Esophagus muscularis mucosa (tissue), 4 donors: ENCODE results near the gene CCBE1. TPM values are rescaled to one million over a fixed set of nuclear protein-coding genes. Genes with fewer than 3 reads are reported as not detected.

Experiments used
- DNase-seq: peaks from one replicate; pipeline ENCODE4 v3.0.0-alpha.2; 2017; ENCODE audit errors: extremely low spot score
- H3K27ac ChIP-seq, 4 donors: fragments of 200-600 bp; sonication (generic); replicated peaks in 1 of 4; 1 replicate in 3 of 4; 2 replicates in 1 of 4; pipeline ENCODE4 v1.5.1; 2016 to 2019; ENCODE audit warnings: mild to moderate bottlenecking in 1 of 4
- H3K27me3 ChIP-seq, 4 donors: fragments of 200-600 bp; sonication (generic); one replicate each; pipeline versions ENCODE4 v1.5.1 to v1.6.0; 2016 to 2019
- H3K36me3 ChIP-seq, 4 donors: fragments of 200-600 bp; sonication (generic); one replicate each; pipeline ENCODE4 v1.5.1; 2016 to 2019
- H3K4me1 ChIP-seq, 4 donors: fragments of 200-600 bp; sonication (generic); one replicate each; pipeline ENCODE4 v1.5.1; 2016 to 2019
- H3K4me3 ChIP-seq, 4 donors: fragments of 200-600 bp; sonication (generic); 1 replicate in 2 of 4; 2 replicates in 2 of 4; pipeline ENCODE4 v1.5.1; 2016 to 2019; ENCODE audit warnings: mild to moderate bottlenecking in 4 of 4, moderate library complexity in 1 of 4
- H3K9me3 ChIP-seq, 4 donors: fragments of 200-600 bp; sonication (generic); 1 replicate in 3 of 4; 2 replicates in 1 of 4; pipeline ENCODE4 v1.5.1; 2016 to 2019
- EP300 ChIP-seq: sonication (generic); formaldehyde crosslinking; IDR thresholded peaks from one replicate; pipeline ENCODE4 v1.6.1; 2017; ENCODE audit warnings: antibody characterized with exemption
- POLR2A ChIP-seq: fragments of 450-650 bp; IDR thresholded peaks from one replicate; pipeline ENCODE4 v1.6.1; 2017; ENCODE audit warnings: antibody characterized with exemption, moderate library complexity, mild to moderate bottlenecking, low read depth
- POLR2AphosphoS5 ChIP-seq, 2 donors: sonication (generic); formaldehyde crosslinking; IDR thresholded peaks; one replicate each; pipeline ENCODE4 v1.6.1; 2017; ENCODE audit warnings: antibody characterized with exemption in 2 of 2
- WGBS: methylation state at CpG from one replicate; pipeline ENCODE4 v1.1.5; 2018; 5-methylcytosine and 5-hydroxymethylcytosine counted together
- intact Hi-C: fragments of 100-400 bp; cut with DNase I; formaldehyde crosslinking; loops from one replicate; pipeline ENCODE4 v1.15.1; 2023
- total RNA-seq, 4 donors: library from RNA; depleted of rRNA; stranded (reverse); fragments of >200 nt; gene quantifications; one replicate each; pipeline versions ENCODE4 v1.1.0 to v1.2.1, GENCODE V29; 2016
- TF ChIP-seq, protein P1 (sequence below), 3 experiments: fragments of 200-600 bp in 2 of 3; fragments of 450-650 bp in 1 of 3; sonication (generic) in 2 of 3; IDR thresholded peaks; one replicate each; pipeline ENCODE4 v1.5.1; 2017 to 2019; ENCODE audit warnings: antibody characterized with exemption in 3 of 3, mild to moderate bottlenecking in 2 of 3, moderate library complexity in 1 of 3

CCBE1 gene
- total RNA-seq, 4 donors from 2014 or later: 1.6 to 11.1 (median 2.7) TPM

GRCh38 chr18:59554796-59555335, 142.4 kb downstream of the CCBE1 start:
- WGBS: 87% methylated on average over 2 of the region's 2 CpGs
- H3K4me3 ChIP-seq: no peak overlapping the region
- peaks cover 0 to 7% (median 5%) of the 10 kb centered on the region in 4 donors for H3K4me1 ChIP-seq
- intact Hi-C loops: no loop called here
- no peak overlapping the region for H3K27ac ChIP-seq
- DNase-seq: no peak
- peaks cover 0 to 7% (median 0%) of the 10 kb centered on the region in 4 donors for H3K9me3 ChIP-seq
- TF ChIP-seq EP300 (no peak), POLR2AphosphoS5 (IDR thresholded peaks at IDR 0.05) (no peak)
- H3K36me3 ChIP-seq: no peaks in the 10 kb centered on the region
- no peaks in the 10 kb centered on the region for H3K27me3 ChIP-seq

DNA sequence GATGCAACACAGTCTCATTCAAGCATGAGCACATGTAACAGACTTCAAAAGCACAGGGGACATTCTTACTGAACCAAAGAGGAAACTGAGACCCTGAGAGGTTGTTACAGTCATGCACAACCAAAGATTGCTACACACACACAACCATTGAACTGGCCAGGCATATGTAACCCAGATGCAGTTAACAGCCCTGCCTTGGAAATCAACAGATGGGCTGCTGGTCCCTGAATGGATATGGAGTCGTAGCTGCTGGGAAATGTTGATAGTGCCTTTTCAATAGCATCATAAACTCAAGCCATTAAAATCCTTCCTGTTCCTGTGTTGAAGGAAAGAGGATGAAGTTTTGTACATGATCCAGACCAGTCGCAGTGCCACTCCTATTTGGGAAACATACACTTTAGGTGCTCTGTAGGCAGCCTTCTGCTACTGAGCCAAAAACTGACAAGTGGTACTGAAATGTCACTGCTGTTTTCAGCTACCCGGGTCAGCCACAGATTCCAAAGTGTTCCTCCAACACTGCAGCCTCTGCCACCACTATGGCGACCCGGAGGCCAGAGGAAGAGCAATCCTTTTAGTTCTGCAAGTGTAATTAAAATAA, 143.9 kb downstream of the CCBE1 start:
- Histone ChIP-seq H3K27me3 (no peaks in the 10 kb centered on the region), H3K4me1 (peaks cover 0 to 10% (median 6%) of the 10 kb centered on the region in 4 donors), H3K27ac (no peak overlapping the region), H3K4me3 (no peak overlapping the region), H3K36me3 (no peaks in the 10 kb centered on the region), H3K9me3 (peaks cover 0 to 7% (median 0%) of the 10 kb centered on the region in 4 donors)
- intact Hi-C loops: no loop called here
- WGBS: 79% methylated on average over 5 of the region's 5 CpGs
- no peak for TF ChIP-seq EP300
- TF ChIP-seq POLR2A: no peak
- TF ChIP-seq, protein P1, sequence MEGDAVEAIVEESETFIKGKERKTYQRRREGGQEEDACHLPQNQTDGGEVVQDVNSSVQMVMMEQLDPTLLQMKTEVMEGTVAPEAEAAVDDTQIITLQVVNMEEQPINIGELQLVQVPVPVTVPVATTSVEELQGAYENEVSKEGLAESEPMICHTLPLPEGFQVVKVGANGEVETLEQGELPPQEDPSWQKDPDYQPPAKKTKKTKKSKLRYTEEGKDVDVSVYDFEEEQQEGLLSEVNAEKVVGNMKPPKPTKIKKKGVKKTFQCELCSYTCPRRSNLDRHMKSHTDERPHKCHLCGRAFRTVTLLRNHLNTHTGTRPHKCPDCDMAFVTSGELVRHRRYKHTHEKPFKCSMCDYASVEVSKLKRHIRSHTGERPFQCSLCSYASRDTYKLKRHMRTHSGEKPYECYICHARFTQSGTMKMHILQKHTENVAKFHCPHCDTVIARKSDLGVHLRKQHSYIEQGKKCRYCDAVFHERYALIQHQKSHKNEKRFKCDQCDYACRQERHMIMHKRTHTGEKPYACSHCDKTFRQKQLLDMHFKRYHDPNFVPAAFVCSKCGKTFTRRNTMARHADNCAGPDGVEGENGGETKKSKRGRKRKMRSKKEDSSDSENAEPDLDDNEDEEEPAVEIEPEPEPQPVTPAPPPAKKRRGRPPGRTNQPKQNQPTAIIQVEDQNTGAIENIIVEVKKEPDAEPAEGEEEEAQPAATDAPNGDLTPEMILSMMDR (IDR thresholded peaks at IDR 0.05): no peak
- TF ChIP-seq POLR2AphosphoS5 (IDR thresholded peaks at IDR 0.05): no peak
- no peak for DNase-seq

- 84% methylated on average over 7 of the region's 10 CpGs for WGBS
- intact Hi-C loops: no loop called here
Observed at GRCh38 chr18:59551902-59552635, 145.2 kb downstream of the CCBE1 start.

GRCh38 chr18:59550174-59550516, 147.1 kb downstream of the CCBE1 start:
- no peak for DNase-seq
- H3K9me3 ChIP-seq: no peaks in the 10 kb centered on the region
- H3K27ac ChIP-seq: no peak overlapping the region

More at GRCh38 chr18:59551902-59552635, 145.2 kb downstream of the CCBE1 start:
- Histone ChIP-seq H3K9me3 (no peaks in the 10 kb centered on the region), H3K27ac (no peak overlapping the region), H3K27me3 (no peaks in the 10 kb centered on the region), H3K4me1 (peaks cover 4 to 11% (median 9%) of the 10 kb centered on the region in 4 donors), H3K36me3 (no peaks in the 10 kb centered on the region), H3K4me3 (no peak overlapping the region)
- TF ChIP-seq EP300 (no peak), POLR2AphosphoS5 (IDR thresholded peaks at IDR 0.05) (no peak), POLR2A (no peak)
- peak; percentile 74 for DNase-seq

GRCh38 chr18:59549503-59550173, 147.6 kb downstream of the CCBE1 start:
- DNase-seq: no peak
- TF ChIP-seq POLR2A (no peak), EP300 (no peak), POLR2AphosphoS5 (IDR thresholded peaks at IDR 0.05) (no peak)
- TF ChIP-seq, protein P1 (IDR thresholded peaks at IDR 0.05): no peak
- Histone ChIP-seq H3K4me3 (no peak overlapping the region), H3K27me3 (no peaks in the 10 kb centered on the region), H3K27ac (no peak overlapping the region), H3K36me3 (no peaks in the 10 kb centered on the region), H3K4me1 (peaks cover 4 to 11% (median 9%) of the 10 kb centered on the region in 4 donors), H3K9me3 (no peaks in the 10 kb centered on the region)
- intact Hi-C loops: no loop called here
- 31% methylated on average over 3 of the region's 3 CpGs for WGBS

More at GRCh38 chr18:59550174-59550516, 147.1 kb downstream of the CCBE1 start:
- H3K36me3 ChIP-seq: no peaks in the 10 kb centered on the region
- no peaks in the 10 kb centered on the region for H3K27me3 ChIP-seq
- no CpG with 5 or more reads among the region's 4 CpGs for WGBS
- peaks cover 4 to 11% (median 9%) of the 10 kb centered on the region in 4 donors for H3K4me1 ChIP-seq
- intact Hi-C loops: no loop called here
- no peak overlapping the region for H3K4me3 ChIP-seq
- no peak for TF ChIP-seq POLR2A
- no peak for TF ChIP-seq POLR2AphosphoS5 (IDR thresholded peaks at IDR 0.05)
- TF ChIP-seq EP300: no peak
- TF ChIP-seq, protein P1 (IDR thresholded peaks at IDR 0.05): no peak
